Lower leg skin (tissue), 4 donors: Measurements from ENCODE around the gene FRAT1. TPM values are rescaled to one million over a fixed set of nuclear protein-coding genes. Genes with fewer than 3 reads are reported as not detected.

Experiments used
- DNase-seq, 2 donors: peaks; one replicate each; pipeline ENCODE4 v3.0.0-alpha.2; 2019; ENCODE audit warnings: low spot score in 2 of 2
- H3K4me3 ChIP-seq: fragments of 200-600 bp; sonication (generic); 2 replicates; pipeline ENCODE4 v1.5.1; 2017; ENCODE audit warnings: mild to moderate bottlenecking, low read depth; ENCODE audit not compliant: poor library complexity, severe bottlenecking
- CTCF ChIP-seq, 3 donors: fragments of 450-650 bp; IDR thresholded peaks; one replicate each; pipeline ENCODE4 v1.5.1; 2016; ENCODE audit warnings: antibody characterized with exemption in 3 of 3, mild to moderate bottlenecking in 3 of 3, moderate library complexity in 2 of 3
- POLR2A ChIP-seq, 2 donors: fragments of 450-650 bp; IDR thresholded peaks; one replicate each; pipeline ENCODE4 v1.6.1; 2016 to 2017; ENCODE audit warnings: antibody characterized with exemption in 2 of 2, mild to moderate bottlenecking in 1 of 2, moderate library complexity in 1 of 2
- WGBS, 2 donors: methylation state at CpG; one replicate each; pipeline ENCODE4 v1.1.5; 2018; 5-methylcytosine and 5-hydroxymethylcytosine counted together
- intact Hi-C: fragments of 100-400 bp; cut with DNase I; formaldehyde crosslinking; loops from one replicate; pipeline ENCODE4 v1.15.0; 2023; ENCODE audit warnings: low total_unique reads
- total RNA-seq, 4 donors: library from RNA; depleted of rRNA; stranded (reverse); fragments of >200 nt; gene quantifications; one replicate each; pipeline ENCODE4 v1.1.0, GENCODE V29; 2016

Gene FRAT1
- total RNA-seq, 4 donors from 2014 or later = 4.6 to 16.9 (median 9.4) TPM

GRCh38 chr10:97356318-97356914 lies 37.3 kb downstream of the FRAT1 start:
- WGBS, 2 donors = 70 to 71% methylated on average over 6 of the region's 6 CpGs
- intact Hi-C loops = no loop called here
- no peak for TF ChIP-seq POLR2A (IDR thresholded peaks at IDR 0.05)
- TF ChIP-seq CTCF (IDR thresholded peaks at IDR 0.05) = no peak
- H3K4me3 ChIP-seq = no peak overlapping the region
- no peak for DNase-seq

- H3K4me3 ChIP-seq = no peak overlapping the region
- intact Hi-C loops = no loop called here
- no peak for DNase-seq
- TF ChIP-seq CTCF (IDR thresholded peaks at IDR 0.05) = no peak
- TF ChIP-seq POLR2A (IDR thresholded peaks at IDR 0.05) = no peak
- 91 to 98% methylated on average over 5 to 7 of the region's 7 CpGs for WGBS, 2 donors
Measured at GRCh38 chr10:97356918-97357317, 37.8 kb downstream of the FRAT1 start.

DNA sequence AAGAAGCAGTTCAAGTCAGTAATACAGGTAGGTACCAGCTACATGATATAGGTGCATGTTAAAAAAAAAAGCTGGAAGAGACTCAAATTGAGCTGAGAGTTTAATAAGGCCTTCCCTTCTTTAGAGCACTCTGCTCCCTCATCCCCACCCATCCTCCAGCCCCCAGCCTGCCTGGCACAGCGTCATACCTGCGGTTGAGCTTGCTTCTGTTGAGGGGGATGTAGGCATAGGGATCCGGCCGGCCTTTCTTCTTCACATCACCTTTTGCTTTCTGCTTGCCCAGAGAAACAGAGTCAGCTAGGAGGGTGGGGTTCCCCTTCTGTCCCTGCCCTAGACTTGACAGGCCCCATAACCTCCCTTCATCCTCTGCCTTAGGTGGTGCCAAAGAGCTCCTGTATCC lies 39.3 kb downstream of the FRAT1 start:
- no peak for DNase-seq

GRCh38 chr10:97358781-97359180 lies 39.7 kb downstream of the FRAT1 start:
- no peak overlapping the region for H3K4me3 ChIP-seq
- 75 to 77% methylated on average over 3 of the region's 3 CpGs for WGBS, 2 donors
- intact Hi-C loops = no loop called here
- TF ChIP-seq POLR2A (IDR thresholded peaks at IDR 0.05) (no peak), CTCF (IDR thresholded peaks at IDR 0.05) (no peak)
- DNase-seq = no peak

More for the DNA sequence above, 39.3 kb downstream of the FRAT1 start:
- H3K4me3 ChIP-seq = no peak overlapping the region
- intact Hi-C loops = no loop called here
- 90 to 95% methylated on average over 4 of the region's 4 CpGs for WGBS, 2 donors
- TF ChIP-seq CTCF (IDR thresholded peaks at IDR 0.05) = no peak
- no peak for TF ChIP-seq POLR2A (IDR thresholded peaks at IDR 0.05)

GRCh38 chr10:97360705-97361536 lies 41.9 kb downstream of the FRAT1 start:
- DNase-seq = no peak
- no peak overlapping the region for H3K4me3 ChIP-seq
- intact Hi-C loops = no loop called here
- WGBS, 2 donors = 78 to 80% methylated on average over 11 of the region's 11 CpGs
- TF ChIP-seq POLR2A (IDR thresholded peaks at IDR 0.05) (no peak), CTCF (IDR thresholded peaks at IDR 0.05) (no peak)
